Astrocyte of the hippocampus (primary cell): ENCODE results near the gene CCDC195.

Source experiments
- DNase-seq: peaks from one replicate; pipeline ENCODE4 v3.0.0; 2011; ENCODE audit warnings: low read depth, low spot score

Gene CCDC195

GRCh38 chr2:224716201-224716600 is at the start of gene CCDC195:
Gene CCDC195, minus strand, starts transcription at chr2:224716365. Its CDS starts 0 bp downstream, at chr2:224716365.
- DNase-seq: no peak

DNA sequence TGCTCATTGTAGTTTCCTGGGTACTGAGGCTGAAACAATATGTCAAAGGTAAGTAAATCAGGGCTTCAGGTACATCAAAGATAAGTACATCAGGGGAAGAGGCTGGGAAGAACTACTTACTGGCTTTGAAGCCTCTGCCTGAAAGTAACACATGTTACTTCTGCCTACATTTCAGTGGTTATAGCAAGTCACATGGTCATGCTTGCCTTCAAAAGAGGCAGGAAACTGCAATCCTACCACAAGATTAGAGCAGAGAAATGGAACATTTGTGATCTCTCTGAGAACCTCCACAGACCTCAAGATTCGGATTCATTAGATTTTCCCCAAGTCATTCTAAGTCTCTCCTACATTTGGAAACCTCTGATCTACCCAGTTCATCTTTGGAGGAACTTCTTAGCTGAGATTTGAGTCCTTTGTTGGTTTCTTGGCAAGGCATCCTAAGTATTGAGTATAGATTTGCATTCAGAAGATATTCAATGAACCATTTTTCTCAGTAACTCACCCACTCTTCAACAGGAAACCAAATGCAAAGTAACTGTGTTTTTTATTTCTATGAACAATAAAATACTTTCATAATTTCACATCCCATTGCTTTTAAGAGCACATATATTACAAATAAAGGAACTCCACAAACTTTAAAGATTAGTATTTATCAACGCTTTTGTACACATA is 48.5 kb upstream of the CCDC195 start:
- DNase-seq: no peak

DNA sequence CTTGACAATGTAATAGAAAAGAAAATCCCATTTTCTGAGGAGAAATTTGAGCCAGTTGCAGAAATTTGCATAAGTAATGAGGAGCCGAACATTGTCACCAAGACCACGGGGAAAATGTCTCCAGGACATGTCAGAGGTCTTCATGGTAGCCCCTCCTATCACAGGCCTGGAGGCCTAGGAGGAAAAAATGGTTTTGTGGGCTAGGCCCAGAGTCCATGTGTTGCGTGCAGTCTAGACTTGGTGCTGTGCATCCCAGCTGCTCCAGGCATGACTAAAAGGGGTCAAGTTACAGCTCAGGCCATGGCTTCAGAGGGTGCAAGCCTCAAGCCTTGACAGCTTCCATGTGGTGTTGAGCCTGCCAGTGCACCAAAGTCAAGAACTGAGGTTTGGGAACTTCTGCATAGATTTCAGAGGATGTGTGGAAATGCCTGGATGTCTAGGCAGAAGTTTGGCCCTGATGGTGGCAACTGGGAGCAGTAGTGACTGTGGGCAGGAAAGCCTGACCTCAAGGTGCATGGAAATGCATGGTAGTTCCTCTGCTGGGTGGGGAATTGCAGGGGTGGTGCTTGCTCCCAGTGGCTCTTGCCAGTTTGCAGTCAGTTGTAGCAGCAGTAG is 41.9 kb upstream of the CCDC195 start:
- DNase-seq: no peak

GRCh38 chr2:224753743-224754540 is 37.8 kb upstream of the CCDC195 start:
- DNase-seq: no peak

GRCh38 chr2:224751996-224752698 is 36.0 kb upstream of the CCDC195 start:
- no peak for DNase-seq

DNA sequence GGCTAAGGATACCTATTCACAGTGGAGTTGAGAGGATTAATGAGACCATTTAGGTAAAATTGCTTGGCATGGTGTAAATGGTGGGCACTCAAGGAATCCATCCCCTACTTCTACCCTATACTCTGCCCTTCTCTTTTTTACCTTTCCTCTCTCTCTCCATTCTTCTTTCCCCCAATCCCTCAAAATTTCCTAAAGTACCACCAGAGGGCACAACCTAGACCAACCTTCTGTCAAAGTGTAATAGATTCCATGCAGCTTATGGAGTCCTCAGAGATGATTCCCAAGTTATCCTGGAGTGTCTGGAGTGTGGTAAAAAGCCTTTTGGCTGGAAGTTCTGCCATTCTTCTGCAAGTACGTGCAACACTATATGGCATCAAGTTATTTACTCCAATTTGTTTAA is 33.0 kb upstream of the CCDC195 start:
- no peak for DNase-seq

DNA sequence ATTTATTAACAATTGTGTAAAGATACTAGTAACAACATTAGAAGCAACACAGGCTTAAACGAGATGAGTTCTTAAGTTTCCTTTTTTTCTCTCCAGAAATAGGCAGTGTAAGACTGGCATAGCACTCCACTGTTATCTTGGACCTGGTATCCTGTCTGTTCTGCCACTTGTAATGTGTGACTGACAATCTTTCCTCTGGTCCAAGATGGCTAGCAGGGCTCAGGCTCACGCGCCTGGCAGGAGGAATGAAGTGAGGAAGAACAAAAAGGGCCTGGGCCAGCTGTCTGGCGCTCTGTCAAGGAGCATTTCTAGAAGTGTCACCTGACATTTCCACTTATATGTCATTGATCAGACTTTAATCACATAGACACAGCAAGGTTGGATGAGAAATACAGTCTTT is 31.6 kb upstream of the CCDC195 start:
- no peak for DNase-seq

DNA sequence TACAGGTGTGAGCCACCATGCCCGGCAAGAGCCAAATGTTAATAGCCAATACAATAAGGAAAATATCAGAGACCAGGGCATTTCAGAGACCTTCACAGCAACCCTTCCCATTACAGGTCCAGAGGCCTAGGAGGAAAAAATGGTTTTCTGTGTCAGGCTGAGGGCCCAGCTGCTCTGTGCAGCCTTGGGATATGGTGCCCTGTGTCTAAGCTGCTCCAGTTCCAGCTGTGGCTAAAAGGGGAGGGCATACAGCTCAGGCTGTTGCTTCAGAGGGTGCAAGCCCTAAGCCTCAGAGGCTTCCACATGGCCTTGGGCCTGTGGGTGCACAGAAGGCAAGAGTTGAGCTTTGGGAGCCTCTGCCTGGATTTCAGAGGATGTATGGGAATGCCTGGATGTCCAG is 20.1 kb upstream of the CCDC195 start:
- DNase-seq: no peak

- DNase-seq: no peak
These were observed 18.8 kb upstream of the CCDC195 start for GRCh38 chr2:224734949-224735348.

GRCh38 chr2:224731665-224732064 is 15.5 kb upstream of the CCDC195 start:
- no peak for DNase-seq

DNA sequence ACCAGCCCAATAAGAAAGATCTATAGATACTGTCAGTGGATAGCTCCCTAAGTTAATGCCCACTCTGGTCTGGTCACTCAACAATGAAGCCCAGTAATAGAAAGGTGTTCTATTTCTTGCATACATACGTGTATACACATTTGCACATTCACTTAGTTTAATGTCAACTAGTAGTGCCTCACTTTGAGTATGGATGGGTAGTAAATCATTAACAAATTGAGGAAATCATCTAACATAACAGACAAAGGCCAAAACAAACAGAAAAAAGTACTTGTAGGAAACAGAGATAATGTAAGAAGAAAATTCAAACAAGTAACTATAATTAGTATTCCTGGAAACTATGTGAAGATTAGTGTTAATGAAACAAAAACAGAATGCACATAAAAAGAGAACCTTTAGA is 13.3 kb upstream of the CCDC195 start:
- DNase-seq: no peak

DNA sequence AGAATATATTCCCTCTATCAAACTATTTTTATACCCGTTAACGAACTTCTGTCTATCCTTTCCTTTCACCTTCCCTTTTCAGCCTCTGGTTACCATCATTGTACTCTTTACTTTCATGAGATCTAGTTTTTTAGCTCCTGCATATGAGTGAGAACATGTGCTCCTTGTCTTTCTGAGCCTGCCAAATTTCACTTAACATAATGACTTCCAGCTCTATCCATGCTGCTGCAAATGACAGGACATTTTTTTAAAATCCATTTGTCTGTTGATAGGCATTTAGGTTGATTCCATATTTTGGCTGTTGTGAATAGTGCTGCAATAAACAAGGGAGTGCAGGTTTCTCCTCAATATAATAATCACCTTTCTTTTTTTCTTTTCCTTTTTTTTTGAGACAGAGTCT is 8.2 kb upstream of the CCDC195 start:
- DNase-seq: no peak

DNA sequence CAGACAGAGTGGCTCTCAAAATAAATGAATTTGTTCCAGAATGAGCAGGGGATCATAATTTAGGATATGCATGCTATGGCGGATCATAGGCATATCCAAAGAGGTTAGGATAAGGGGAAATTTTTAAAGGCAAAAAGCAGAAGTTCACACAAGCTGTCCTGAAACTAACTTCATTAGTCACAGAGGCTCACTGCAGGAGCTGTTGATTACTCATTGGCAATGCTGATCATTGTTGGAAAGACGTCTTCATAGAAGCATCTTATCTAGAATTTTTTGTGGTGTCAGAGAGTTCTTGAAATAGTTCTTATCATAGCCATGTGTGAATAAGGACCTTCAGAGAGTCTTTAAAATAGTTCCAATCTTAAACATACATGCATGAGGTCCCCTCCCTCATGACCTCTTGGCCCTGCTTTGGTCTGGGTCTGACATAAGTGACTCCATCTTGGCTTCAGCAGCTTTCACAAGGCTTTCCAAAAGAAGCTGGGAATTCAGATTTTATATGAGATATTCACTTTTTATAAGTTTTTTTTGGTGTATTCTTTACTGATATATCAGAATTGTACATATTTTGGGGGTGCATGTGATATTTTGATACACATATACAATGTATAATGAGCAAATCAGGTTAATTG is 7.5 kb upstream of the CCDC195 start:
- no peak for DNase-seq

- no peak for DNase-seq
These were observed 6.6 kb upstream of the CCDC195 start for GRCh38 chr2:224722770-224723169.

DNA sequence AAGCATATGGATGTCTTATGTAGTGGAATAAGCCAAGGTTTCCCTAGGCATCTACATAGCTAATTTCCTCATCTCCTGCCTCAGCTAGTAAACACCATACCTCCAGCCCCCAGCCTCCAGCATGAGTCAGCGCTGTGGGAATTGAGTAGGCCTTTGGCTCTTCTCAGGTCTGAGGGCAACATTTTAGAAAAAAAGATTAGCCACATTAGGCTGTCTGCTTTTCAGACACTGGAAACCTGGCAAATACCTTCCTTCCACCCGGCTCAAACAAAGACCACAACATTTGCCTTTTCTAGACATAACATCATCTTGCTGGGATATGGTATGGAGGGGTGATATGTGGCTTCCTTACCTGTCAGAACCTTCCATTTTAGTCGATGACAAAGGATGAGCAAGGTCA is 6.1 kb upstream of the CCDC195 start:
- DNase-seq: peak; percentile 49

- DNase-seq: no peak
These were observed 756 bp upstream of the CCDC195 start for GRCh38 chr2:224716921-224717320.

GRCh38 chr2:224711859-224712665 is 4.1 kb downstream of the CCDC195 start:
- no peak for DNase-seq

DNA sequence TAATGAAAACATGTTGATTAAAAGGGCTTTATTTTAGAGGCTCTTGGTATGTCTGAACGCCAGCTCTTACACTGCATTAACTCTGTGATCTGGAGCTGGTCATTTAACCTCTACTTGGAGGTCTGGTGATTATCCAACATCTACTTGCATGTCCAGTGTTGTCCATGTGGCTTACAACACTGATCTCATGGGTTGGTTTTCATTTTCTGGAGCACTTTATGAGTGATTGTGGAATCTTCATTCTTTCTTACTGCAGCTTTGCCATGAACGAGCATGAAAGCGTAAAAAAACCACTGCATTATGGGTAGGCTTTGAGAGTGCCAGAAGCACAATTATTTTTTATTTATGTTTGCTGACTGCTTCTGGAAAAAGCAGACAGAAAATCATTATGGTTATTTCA is 4.8 kb downstream of the CCDC195 start:
- no peak for DNase-seq

- no peak for DNase-seq
These were observed 6.9 kb downstream of the CCDC195 start for GRCh38 chr2:224709301-224709700.

GRCh38 chr2:224694502-224694901 is 21.7 kb downstream of the CCDC195 start:
- DNase-seq: no peak

DNA sequence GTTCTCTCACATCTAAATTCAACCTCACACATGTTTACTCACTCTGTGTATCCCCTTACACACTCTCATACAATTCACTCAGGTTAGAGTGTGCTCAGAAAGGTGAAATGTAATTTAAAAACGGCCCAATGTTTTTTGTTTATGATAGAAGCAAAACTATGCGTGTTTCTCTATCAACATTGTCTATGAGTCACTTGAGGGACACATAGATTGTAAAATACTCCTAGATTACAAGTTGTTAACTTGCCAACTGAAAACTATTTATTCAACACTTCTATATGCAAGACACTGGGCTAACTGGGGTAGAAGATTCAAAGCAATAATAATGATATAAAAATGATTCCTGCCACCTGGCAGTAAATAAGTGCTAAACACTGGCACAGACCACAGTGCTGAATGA is 24.6 kb downstream of the CCDC195 start:
- no peak for DNase-seq
